ENCODE measurements around the gene UQCC5.

UQCC5 gene

GRCh38 chr3:52504977-52505376, 31.4 kb upstream of the UQCC5 start:
- no peak for DNase-seq

GRCh38 chr3:52506266-52506966, 30.0 kb upstream of the UQCC5 start:
- DNase-seq = no peak

GRCh38 chr3:52507359-52507758, 29.0 kb upstream of the UQCC5 start:
- DNase-seq = no peak

- DNase-seq = no peak
Observed at GRCh38 chr3:52509753-52510328, 26.6 kb upstream of the UQCC5 start.

- no peak for DNase-seq
Observed at GRCh38 chr3:52511509-52511908, 24.9 kb upstream of the UQCC5 start.

- DNase-seq = no peak
Observed at GRCh38 chr3:52512105-52512504, 24.3 kb upstream of the UQCC5 start.

GRCh38 chr3:52512727-52513126, 23.7 kb upstream of the UQCC5 start:
- DNase-seq = no peak

GRCh38 chr3:52513281-52513680, 23.1 kb upstream of the UQCC5 start:
- no peak for DNase-seq

- no peak for DNase-seq
Observed at GRCh38 chr3:52514576-52514975, 21.8 kb upstream of the UQCC5 start.

GRCh38 chr3:52515192-52515591, 21.2 kb upstream of the UQCC5 start:
- DNase-seq = no peak

- no peak for DNase-seq
Observed at GRCh38 chr3:52516509-52517195, 19.8 kb upstream of the UQCC5 start.

- no peak for DNase-seq
Observed at GRCh38 chr3:52517796-52518722, 18.3 kb upstream of the UQCC5 start.

- DNase-seq = no peak
Observed at GRCh38 chr3:52518723-52519444, 17.5 kb upstream of the UQCC5 start.

- DNase-seq = no peak
Observed at GRCh38 chr3:52519445-52520140, 16.8 kb upstream of the UQCC5 start.

- no peak for DNase-seq
Observed at GRCh38 chr3:52520141-52520667, 16.2 kb upstream of the UQCC5 start.

- no peak for DNase-seq
Observed at GRCh38 chr3:52520716-52521487, 15.5 kb upstream of the UQCC5 start.

GRCh38 chr3:52521488-52521824, 14.9 kb upstream of the UQCC5 start:
- DNase-seq = no peak

GRCh38 chr3:52521881-52522650, 14.3 kb upstream of the UQCC5 start:
- DNase-seq = no peak

GRCh38 chr3:52522651-52523251, 13.7 kb upstream of the UQCC5 start:
- DNase-seq = no peak

Measured in inflammatory macrophage (primary cell).